GM12892 (cell line): Measurements from ENCODE around the gene SCGB1D2.

Experiments
- POLR2A ChIP-seq: IDR thresholded peaks from 2 replicates; pipeline ENCODE4 v1.6.1; 2011; ENCODE audit warnings: low read depth, low read length, control low read depth
- POLR2AphosphoS5 ChIP-seq: IDR thresholded peaks from 2 replicates; pipeline ENCODE4 v1.6.1; 2011; ENCODE audit warnings: low read depth, low read length, control low read depth
- TAF1 ChIP-seq: IDR thresholded peaks from 2 replicates; pipeline ENCODE4 v1.6.1; 2011; ENCODE audit warnings: low read depth, mild to moderate bottlenecking, control low read depth, low read length, borderline replicate concordance

DNA sequence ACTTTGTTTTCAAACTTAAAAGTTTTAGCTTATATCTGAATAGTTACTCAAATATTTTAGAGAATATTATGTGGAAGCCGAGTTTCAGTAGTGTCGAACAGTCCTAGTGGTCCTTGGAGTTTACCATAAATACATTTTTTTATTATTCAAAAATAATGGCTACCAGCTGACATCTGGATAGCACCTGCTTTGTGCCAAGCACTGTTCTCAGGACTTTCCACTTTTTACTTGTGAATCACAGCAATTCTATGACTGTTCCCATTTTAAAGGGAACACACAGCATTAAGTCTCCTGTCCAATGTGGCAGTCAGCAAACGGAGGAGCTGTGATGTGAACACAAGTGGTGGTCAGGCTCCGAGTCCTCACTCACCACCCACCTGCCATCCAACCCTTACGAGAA, 37.6 kb upstream of the SCGB1D2 start:
- no peak for TF ChIP-seq POLR2AphosphoS5
- no peak for TF ChIP-seq TAF1
- TF ChIP-seq POLR2A: no peak
